Fibroblast of lung (primary cell): ENCODE results near the gene RHOH.

Experiments used
- CTCF ChIP-seq, 2 donors: IDR thresholded peaks in 1 of 2; conservative IDR thresholded peaks in 1 of 2; 1 replicate in 1 of 2; 2 replicates in 1 of 2; pipeline ENCODE4 v1.5.1; 2011 to 2012; ENCODE audit warnings: low read length in 2 of 2, control low read depth in 1 of 2, inconsistent platforms in 1 of 2, low read depth in 1 of 2, mild to moderate bottlenecking in 1 of 2
- EZH2 ChIP-seq: IDR thresholded peaks from 2 replicates; pipeline ENCODE4 v1.5.1; 2012; ENCODE audit warnings: low read length, control low read depth, mild to moderate bottlenecking; ENCODE audit errors: missing control alignments

- TF ChIP-seq CTCF (conservative IDR thresholded peaks at IDR 0.05 in 1 of 2, IDR thresholded peaks at IDR 0.05 in 1 of 2; ENCODE audit: low read depth in 1 of 2, low read length in 2 of 2): no peak
- TF ChIP-seq EZH2: no peak
Observed at GRCh38 chr4:40246011-40246900, 49.4 kb downstream of the RHOH start.
